ENCODE measurements around the gene HSD17B8.

Gene HSD17B8

DNA sequence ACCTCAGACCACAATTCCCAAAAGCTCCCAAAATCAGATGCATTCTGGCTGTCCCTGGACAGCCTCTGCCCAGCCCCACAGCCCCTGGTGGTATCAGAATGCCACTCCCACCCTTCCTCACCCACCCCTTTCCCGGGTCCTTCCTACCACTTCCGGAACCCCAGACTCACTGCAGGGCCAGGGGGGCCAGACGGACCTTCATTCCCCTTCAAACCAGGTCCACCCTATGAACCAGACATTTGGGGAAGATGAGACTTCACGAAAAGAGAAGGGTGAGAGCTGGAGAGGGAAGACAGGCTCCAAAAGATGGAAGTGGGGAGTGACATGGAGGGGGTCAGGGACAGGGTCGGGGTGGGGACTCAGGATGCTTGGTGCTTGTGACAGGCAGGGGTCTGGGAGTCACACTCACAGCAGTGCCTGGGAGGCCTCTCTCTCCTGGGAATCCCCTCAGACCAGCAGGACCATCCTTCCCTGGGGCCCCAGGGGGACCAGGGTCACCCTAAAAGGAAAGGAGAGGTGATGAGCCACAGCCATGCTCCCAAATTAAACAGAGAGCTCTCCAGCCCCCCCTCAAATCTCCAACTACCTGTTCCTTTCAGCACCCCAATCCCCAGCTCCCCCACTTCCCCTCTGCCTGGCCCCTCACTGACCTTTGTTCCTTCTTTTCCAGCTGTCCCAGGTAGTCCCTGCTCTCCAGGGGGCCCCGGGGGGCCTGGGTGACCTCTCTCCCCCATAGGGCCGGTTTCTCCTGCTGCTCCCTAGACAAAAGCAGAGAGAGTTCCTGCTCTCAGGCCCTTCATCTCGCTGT, 32.4 kb upstream of the HSD17B8 start:
- DNase-seq = no peak

DNA sequence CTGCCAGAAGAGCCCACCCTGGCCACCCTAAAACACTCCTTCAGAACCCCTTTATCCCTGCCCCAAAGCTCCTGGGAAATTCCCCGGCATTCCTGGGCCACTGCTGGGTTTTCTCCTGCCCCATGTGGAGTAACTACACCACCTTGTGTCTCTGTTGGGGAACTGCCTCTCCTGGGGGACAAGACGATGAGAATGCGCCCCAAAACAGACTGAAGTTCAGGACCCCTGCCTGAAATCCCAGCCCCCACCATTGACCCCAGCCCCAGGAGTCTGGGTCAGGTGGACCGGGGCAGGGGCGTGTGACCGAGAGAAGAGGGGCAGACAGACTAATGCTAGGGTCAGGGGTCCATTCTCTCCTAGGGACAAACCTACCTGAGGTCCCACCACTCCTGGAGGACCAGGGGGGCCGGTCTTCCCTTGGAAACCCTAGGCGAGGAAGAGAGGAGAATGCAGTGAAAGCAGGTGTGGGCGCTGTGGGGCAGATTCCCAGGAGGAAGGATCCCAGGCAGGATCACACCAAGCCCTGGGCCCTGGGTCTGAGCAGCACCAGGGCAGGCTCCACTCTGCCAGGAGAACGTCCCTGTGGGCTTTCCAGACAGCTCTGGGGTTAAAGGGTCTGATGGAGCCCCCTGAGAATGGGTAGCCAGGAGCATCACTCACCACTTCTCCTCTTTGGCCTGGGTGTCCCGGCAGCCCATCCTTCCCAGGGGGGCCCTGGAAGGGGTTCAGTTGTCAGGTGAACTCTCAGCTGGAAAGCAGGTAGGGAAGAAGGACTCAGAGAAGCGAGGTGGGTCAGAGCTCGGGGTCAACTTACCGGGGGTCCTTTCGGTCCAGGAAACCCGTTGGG, 31.5 kb upstream of the HSD17B8 start:
- DNase-seq = peak; percentile 13

GRCh38 chr6:33173535-33174180, 30.8 kb upstream of the HSD17B8 start:
- no peak for DNase-seq

DNA sequence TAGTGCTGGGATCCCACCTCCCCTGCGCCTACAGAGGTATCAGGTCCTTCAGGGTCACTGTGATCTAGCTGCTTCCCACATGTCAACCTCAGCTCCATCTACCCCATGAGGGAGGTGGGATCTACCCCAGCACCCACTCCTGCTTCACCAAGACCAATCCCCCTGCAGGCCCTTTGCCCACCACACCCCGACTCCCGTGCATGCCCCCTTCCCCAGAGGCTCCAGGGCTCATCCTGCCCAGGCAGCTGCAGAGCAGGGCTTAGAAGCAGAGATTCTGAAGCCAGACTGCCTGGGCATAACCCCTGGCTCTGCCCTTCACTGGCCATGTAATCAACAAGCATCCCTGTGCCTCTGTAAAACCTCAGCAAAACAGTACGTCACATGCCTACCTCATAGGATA, 29.7 kb upstream of the HSD17B8 start:
- DNase-seq = no peak

DNA sequence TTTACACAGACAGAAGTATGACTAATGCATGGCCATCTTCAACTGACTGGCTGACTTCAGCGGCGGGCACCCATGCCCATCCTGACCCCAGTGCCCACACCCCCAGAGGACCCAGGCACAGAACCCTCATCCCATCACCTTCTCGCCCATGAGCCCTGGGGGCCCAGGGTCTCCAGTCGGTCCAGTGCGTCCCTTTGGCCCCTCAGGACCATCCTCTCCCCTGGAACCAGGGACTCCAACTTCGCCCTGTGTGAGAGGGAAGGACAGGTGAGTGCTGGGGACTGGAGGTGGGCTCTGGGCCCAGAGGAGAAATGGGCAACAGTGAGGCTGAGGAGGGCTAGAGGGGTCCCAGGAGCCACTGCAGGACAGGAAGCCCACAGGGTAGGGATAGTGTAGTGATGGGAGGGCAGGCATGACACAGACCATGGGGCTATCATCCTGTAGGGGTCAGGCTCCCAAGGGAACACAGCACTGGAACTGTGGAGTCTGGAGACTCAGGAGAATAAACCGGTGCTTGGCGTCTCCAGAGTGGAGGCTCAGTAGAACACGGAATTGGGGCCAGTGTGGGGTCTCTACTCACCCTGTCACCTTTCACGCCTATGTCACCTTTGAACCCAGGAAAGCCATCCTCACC, 28.9 kb upstream of the HSD17B8 start:
- no peak for DNase-seq

- DNase-seq = no peak
These were observed 27.5 kb upstream of the HSD17B8 start for GRCh38 chr6:33176906-33177305.

DNA sequence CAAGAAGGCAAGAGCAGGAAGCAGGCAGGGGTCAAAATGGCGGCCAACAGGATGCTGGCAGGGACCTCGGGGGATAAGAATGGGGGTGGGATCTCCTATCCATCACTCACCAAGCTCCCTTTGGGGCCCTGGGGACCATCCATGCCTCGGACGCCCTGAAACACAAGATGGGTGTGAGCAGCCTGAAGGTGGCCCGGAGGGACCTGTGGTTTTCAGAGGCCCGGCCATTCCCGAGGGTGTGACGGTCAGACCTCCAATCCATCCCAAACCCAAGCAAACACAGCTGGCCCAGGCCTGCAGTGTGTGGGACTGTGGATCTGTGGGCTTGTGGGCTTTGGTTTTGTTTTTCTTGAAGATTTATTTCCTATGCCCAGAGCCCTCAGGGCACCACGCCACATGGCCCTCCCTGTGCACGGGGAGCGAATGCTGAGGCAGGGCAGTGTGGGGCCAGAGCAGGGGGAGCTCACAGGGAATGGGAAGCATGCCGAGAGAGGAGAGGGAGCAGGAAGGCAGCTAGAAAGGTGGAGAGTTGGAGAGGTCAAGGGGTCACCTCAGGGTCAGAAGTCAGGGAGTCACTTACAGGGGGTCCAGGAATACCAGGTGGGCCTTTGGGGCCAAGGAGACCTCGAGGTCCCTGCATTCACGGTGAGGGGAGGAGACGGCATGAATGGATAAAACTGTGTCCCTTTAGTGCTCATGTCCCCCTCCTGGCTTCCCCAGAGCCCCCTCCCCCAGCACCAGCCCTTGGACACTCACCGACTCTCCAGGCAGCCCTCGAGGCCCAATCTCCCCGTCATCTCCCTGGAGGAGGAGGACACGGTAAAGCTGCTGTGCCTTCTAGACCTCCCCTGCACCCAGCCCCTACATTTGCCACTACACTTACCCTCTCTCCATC, 26.7 kb upstream of the HSD17B8 start:
- no peak for DNase-seq

- DNase-seq = no peak
These were observed 25.5 kb upstream of the HSD17B8 start for GRCh38 chr6:33178755-33179475.

GRCh38 chr6:33181141-33181540, 23.3 kb upstream of the HSD17B8 start:
- no peak for DNase-seq

GRCh38 chr6:33183071-33183683, 21.3 kb upstream of the HSD17B8 start:
- peak; percentile 36 for DNase-seq

DNA sequence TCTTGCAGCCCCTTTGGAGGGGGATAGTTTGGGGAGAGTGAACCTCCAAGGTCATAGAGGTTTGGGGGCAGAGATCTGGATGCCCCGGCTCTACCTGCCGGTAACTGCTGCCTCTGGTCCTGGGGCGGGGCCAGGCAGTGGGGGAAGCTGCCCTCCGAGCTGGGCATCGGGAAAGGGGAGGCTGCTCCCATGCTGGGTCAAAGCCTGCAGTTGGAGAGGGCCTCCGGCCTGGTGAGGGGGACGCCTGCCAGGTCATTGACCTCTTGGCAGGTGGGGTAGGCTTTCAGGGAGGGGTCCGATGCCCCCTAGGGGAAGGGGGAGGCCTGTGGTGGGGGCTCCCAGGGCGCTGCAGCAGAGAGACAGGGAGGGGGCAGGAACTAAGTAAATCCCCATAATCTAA, 19.3 kb upstream of the HSD17B8 start:
- DNase-seq = no peak

DNA sequence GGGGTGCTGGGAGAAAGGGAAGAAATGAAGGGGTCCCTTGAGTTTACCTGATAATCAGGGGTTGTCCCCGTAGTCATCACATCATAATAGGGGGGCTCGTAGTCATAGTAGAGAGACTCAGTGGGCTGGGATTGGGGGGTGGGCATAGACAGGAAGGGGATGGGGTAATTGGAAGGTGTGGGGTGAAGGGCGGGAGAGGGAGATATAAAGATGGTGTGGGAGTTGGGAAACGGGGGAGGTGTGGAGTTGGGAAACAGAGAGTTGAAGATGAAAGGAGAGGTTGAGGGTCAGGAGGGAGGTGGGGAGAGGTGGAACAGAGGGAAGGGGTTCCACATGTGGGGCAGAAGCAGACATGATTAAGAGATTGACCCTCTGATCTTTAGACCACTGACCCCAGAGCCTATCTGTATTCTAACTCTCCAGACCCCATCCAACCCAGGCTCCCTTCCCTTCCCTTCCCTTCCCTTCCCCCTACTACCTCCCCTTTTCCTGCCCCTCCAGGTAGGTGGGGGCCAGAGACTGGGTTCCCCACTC, 18.7 kb upstream of the HSD17B8 start:
- DNase-seq = no peak

GRCh38 chr6:33187809-33188208, 16.6 kb upstream of the HSD17B8 start:
- no peak for DNase-seq

DNA sequence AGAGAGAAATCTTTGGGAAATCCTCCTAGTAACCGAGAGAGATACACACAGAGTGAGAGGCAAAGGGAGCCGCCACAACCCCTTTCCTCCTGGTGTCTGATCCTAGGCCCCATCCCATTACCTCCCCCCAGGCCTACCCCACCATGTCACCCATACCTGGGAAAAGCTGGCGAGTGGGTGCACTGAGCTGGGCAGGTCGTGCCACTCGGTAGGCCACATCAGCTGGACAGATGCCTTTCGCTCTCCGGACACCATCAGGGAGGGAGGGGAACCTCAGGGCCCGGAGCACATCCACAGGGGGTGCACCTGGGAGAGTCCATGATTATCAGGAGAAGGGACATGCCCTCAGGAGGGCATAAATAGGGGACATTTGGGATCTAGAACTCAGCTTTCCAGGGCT, 15.3 kb upstream of the HSD17B8 start:
- no peak for DNase-seq

DNA sequence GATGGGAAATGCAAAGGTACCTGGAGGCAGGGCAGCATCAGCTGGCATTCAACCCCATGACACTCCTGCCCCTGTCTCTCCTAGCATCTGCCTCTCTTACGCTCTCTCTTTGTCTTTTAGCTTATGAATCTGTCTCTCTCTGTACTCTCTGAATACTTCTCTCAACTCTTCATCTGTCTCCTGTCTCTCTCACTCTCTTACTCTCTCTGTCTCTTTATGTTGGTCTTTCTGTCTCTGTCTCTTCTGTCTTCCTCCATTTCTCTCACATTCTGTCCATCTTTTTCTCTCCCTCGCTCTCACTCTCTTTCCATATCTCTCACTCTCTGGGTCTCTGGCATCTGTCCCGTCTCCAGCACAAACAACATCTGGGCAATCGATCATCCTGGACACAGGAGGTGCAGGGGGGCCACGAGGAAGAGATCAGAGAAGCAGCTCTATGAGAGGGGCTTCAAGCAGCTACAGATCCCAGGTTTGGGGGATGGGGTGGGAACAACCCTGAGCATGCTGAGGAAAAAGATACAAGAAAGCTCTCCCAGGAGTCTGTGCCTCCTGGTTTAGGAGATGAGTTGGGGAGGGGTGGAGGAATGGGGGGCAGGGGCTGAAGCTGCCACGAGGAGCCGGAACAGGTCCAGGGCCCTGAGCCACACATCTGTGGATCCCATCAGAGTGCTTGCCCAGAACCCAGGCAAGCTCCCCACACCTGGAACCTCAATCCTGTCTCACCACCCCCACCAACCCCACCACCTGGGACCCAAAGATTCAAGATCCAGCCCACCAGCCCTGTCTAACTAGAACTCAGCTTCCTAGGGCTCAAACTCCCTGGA, 14.6 kb upstream of the HSD17B8 start:
- DNase-seq = no peak

DNA sequence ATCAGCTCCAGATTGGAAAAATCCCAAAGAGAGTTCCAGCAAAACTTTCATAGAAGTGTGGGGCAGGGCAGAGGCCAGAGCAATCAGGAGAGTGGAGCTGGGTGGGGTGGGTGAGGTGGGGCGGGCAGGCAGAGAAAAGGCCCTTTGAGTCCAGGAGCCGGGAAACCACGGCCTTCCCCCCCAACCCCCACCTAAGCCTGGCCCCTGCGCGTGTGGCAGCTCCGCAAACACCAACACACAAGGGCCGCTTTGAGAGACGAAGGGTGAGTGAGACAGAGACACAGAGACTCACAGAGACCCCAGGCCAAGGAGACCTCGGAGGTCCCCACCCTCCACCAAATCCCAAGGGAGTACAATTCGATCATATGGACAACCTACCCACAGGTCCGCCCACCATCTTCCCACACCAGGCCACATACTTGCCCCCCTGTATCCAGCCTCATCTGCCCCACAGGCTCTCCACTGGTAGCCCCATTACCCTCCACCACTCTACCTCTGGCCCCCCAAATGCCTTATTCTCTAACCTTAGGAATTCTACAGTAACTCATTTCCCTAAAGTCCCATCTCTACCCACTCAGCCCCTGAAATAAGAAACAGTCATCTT, 13.8 kb upstream of the HSD17B8 start:
- no peak for DNase-seq

GRCh38 chr6:33191383-33192104, 12.9 kb upstream of the HSD17B8 start:
- DNase-seq = no peak

GRCh38 chr6:33192105-33192646, 12.3 kb upstream of the HSD17B8 start, which contains the start of gene COL11A2:
TSS of gene COL11A2 (minus strand) at chr6:33192467. CDS start at chr6:33192240, 227 bp downstream.
- DNase-seq = peak; percentile 45

All from CD4-positive, alpha-beta T cell treated with Interleukin-17A for 1 hour (primary cell).